ENCODE results near the gene MAMSTR. TPM values are rescaled to one million over a fixed set of nuclear protein-coding genes. Genes with fewer than 3 reads are reported as not detected.

Gene MAMSTR
- total and polyA plus RNA-seq, 2 of the 4 experiments (the other 2 are of a cell fraction): 0.18 to 1.9 TPM

GRCh38 chr19:48720251-48720612, 707 bp upstream of the MAMSTR start:
- TF ChIP-seq CEBPB (IDR thresholded peaks at IDR 0.05; ENCODE audit: low read depth, low read length): no peak
- no peak for TF ChIP-seq POLR2A (IDR thresholded peaks at IDR 0.05; ENCODE audit: low read depth, low read length)
- peaks cover 0 to 12% of the 10 kb centered on the region in 2 experiments; a peak in 3 of 4 replicates for H3K79me1 ChIP-seq (ENCODE audit: low read depth in 1 of 2, low read length in 2 of 2)
- H2AK5ac ChIP-seq (ENCODE audit: low read depth, low read length): no peak overlapping the region
- H3K56ac ChIP-seq (ENCODE audit: extremely low read depth, insufficient read depth, low read length): no peak overlapping the region
- peak overlapping the region; percentile 43; the same call in 1 of the 2 replicates for H3K14ac ChIP-seq (replicated peaks; ENCODE audit: low read depth, low read length)
- peaks cover 8% of the 10 kb centered on the region for H3K4me1 ChIP-seq (ENCODE audit: control insufficient read depth, insufficient read depth, low read length)
- CTCF ChIA-PET: interaction anchor here (0.6 kb wide), 1 partner anchor 12 kb away, joined by 3 read pairs; no protein-coding TSS in a partner anchor
- no peaks in the 10 kb centered on the region for H3K36me3 ChIP-seq (ENCODE audit: control insufficient read depth, insufficient read depth, low read length)
- H3K18ac ChIP-seq (ENCODE audit: low read depth, low read length): no peak overlapping the region
- no peak for DNase-seq
- peak overlapping the region; percentile 97 for H2AFZ ChIP-seq (replicated peaks; ENCODE audit: low read length, poor library complexity)
- peak overlapping the region; percentile 30 for H3K4me2 ChIP-seq (ENCODE audit: low read depth, low read length)
- 0 out of 2 replicates have a peak overlapping the region, but pooled peaks have one; percentile 34 for H2BK120ac ChIP-seq (ENCODE audit: low read depth, low read length)
- H2AK9ac ChIP-seq (replicated peaks; ENCODE audit: low read depth, low read length, poor library complexity): peak overlapping the region; percentile 21
- H3K23ac ChIP-seq (ENCODE audit: low read depth, low read length): no peak overlapping the region
- BruUV-seq (replicated peaks): no TSS peak
- peak overlapping the region; percentile 10 for H2BK5ac ChIP-seq (ENCODE audit: low read depth, low read length, poor library complexity, severe bottlenecking)
- H3K27me3 ChIP-seq (ENCODE audit: control insufficient read depth, insufficient read depth, low read length): no peaks in the 10 kb centered on the region
- peak overlapping the region; percentile 35; the same call in 1 of the 2 replicates for H4K91ac ChIP-seq (ENCODE audit: insufficient read depth, low read depth, low read length)
- POLR2A ChIA-PET (ENCODE audit: unreplicated experiment): no interaction called here
- H4K20me1 ChIP-seq (ENCODE audit: insufficient read depth, low read length): no peaks in the 10 kb centered on the region
- intact Hi-C loops (cut with micrococcal nuclease): no loop called here
- ATAC-seq (ENCODE audit: low read depth): no peak
- 25% methylated on average over 8 of the region's 12 CpGs; no CpG with 5 or more reads in 1 of the 2 experiments for WGBS, 2 experiments (ENCODE audit: extremely low coverage in 2 of 2, insufficient read length in 1 of 2)
- peak overlapping the region; percentile 44 to 95 for H4K8ac ChIP-seq (ENCODE audit: low read depth in 2 of 2, low read length in 2 of 2)
- dilution Hi-C loops (cut with HindIII; ENCODE audit: low sequenced_read_pairs, unreplicated experiment): no loop called here
- H3K4ac ChIP-seq (ENCODE audit: low read depth, low read length): peak overlapping the region; percentile 60
- H4K5ac ChIP-seq (ENCODE audit: low read depth, low read length): peak overlapping the region; percentile 17
- H3K9me1 ChIP-seq (ENCODE audit: insufficient read depth, low read length): peaks cover 10% of the 10 kb centered on the region
- no peaks in the 10 kb centered on the region for H3K9me3 ChIP-seq (ENCODE audit: control insufficient read depth, insufficient read depth, low read length)
- H3K4me3 ChIP-seq (ENCODE audit: insufficient read depth, low read depth, low read length): no peak overlapping the region
- H2BK15ac ChIP-seq (ENCODE audit: low read depth, low read length): no peak overlapping the region; the same call in 2 of the 3 replicates
- in situ Hi-C loops (cut with MboI; ENCODE audit: low sequenced_read_pairs): no loop called here
- H2BK20ac ChIP-seq (ENCODE audit: low read depth, low read length): no peak overlapping the region
- H3K27ac ChIP-seq (ENCODE audit: insufficient read depth, low read length): no peak overlapping the region
- H3K9ac ChIP-seq (ENCODE audit: low read depth, low read length): no peak overlapping the region
